PC-9 (cell line): ENCODE data around the gene SLC16A14. TPM values are rescaled to one million over a fixed set of nuclear protein-coding genes. Genes with fewer than 3 reads are reported as not detected.

Experiments used
- BruUV-seq: library from RNA; stranded (reverse); fragments of 400-500 nt; replicated peaks from 2 replicates; lab custom pipeline; 2021; lab: Mats Ljungman, UMichigan
- CTCF ChIA-PET: fragments of 300-600 bp; sonication (Branson Sonifier 250); formaldehyde crosslinking; loops from one replicate; lab custom pipeline; 2022; ENCODE audit warnings: antibody characterized with exemption; lab: Charles Lee
- POLR2A ChIA-PET: fragments of 300-600 bp; sonication (Branson Sonifier 250); formaldehyde crosslinking; loops from one replicate; lab custom pipeline; 2022; ENCODE audit warnings: antibody characterized with exemption; ENCODE audit not compliant: unreplicated experiment; lab: Charles Lee
- DNase-seq, 2 experiments: peaks; one replicate each; pipeline versions ENCODE4 v3.0.0 to v3.0.0-alpha.2; 2015 to 2022; ENCODE audit warnings: mixed read lengths in 1 of 2
- H2AFZ ChIP-seq: fragments of 200-600 bp; sonication (generic); 2 replicates; pipeline ENCODE4 v1.8.1; 2017; ENCODE audit warnings: antibody characterized with exemption
- H3F3A ChIP-seq: fragments of 200-600 bp; sonication (generic); 2 replicates; pipeline ENCODE4 v1.8.1; 2017; ENCODE audit warnings: antibody characterized with exemption, mild to moderate bottlenecking, low read depth; ENCODE audit not compliant: insufficient read depth
- H3K27ac ChIP-seq: fragments of 200-600 bp; sonication (generic); 2 replicates; pipeline ENCODE4 v1.6.1; 2016; ENCODE audit warnings: mixed run types
- H3K27me3 ChIP-seq: fragments of 200-600 bp; sonication (generic); 2 replicates; pipeline ENCODE4 v1.6.1; 2016; ENCODE audit warnings: low read depth, mixed run types; ENCODE audit not compliant: insufficient read depth
- H3K36me3 ChIP-seq: fragments of 200-600 bp; sonication (generic); 2 replicates; pipeline ENCODE4 v1.6.1; 2016; ENCODE audit warnings: low read depth, mixed run types
- H3K4me1 ChIP-seq: fragments of 200-600 bp; sonication (generic); replicated peaks from 2 replicates; pipeline ENCODE4 v1.6.1; 2016; ENCODE audit warnings: mixed run types; ENCODE audit not compliant: insufficient read depth
- H3K4me2 ChIP-seq: fragments of 200-600 bp; sonication (generic); 2 replicates; pipeline ENCODE4 v1.6.1; 2017; ENCODE audit warnings: mixed run types
- H3K4me3 ChIP-seq: fragments of 200-600 bp; sonication (generic); 2 replicates; pipeline ENCODE4 v1.6.1; 2016; ENCODE audit warnings: mixed run types
- H3K79me2 ChIP-seq: fragments of 200-600 bp; sonication (generic); 2 replicates; pipeline ENCODE4 v1.6.1; 2017; ENCODE audit warnings: low read depth, mixed run types
- H3K9me2 ChIP-seq: fragments of 200-600 bp; sonication (generic); 2 replicates; pipeline ENCODE4 v1.8.1; 2017; ENCODE audit warnings: mild to moderate bottlenecking; ENCODE audit not compliant: insufficient read depth
- H3K9me3 ChIP-seq: fragments of 200-600 bp; sonication (generic); 2 replicates; pipeline ENCODE4 v1.8.1; 2016; ENCODE audit warnings: low read depth; ENCODE audit not compliant: insufficient read depth
- H4K20me1 ChIP-seq: fragments of 200-600 bp; sonication (generic); 2 replicates; pipeline ENCODE4 v1.8.1; 2017; ENCODE audit not compliant: insufficient read depth
- EZH2 ChIP-seq: fragments of 200-600 bp; sonication (generic); IDR thresholded peaks from 2 replicates; pipeline ENCODE4 v1.8.0; 2017; ENCODE audit warnings: antibody characterized with exemption, low read depth
- intact Hi-C: fragments of 100-400 bp; cut with micrococcal nuclease; formaldehyde crosslinking; loops from one replicate; pipeline ENCODE4 v1.10.0; 2022; ENCODE audit not compliant: unreplicated experiment
- total RNA-seq: library from RNA; stranded (reverse); gene quantifications from 2 replicates; pipeline ENCODE4 v1.2.3, GENCODE V29; 2021
- TF ChIP-seq, protein P1 (sequence below): fragments of 200-600 bp; sonication (generic); conservative IDR thresholded peaks from 2 replicates; pipeline ENCODE4 v1.6.1; 2017; ENCODE audit warnings: mixed run types, antibody characterized with exemption, mild to moderate bottlenecking, moderate library complexity

The SLC16A14 gene
- total RNA-seq, 1 experiment from 2014 or later: 0.57 TPM

DNA sequence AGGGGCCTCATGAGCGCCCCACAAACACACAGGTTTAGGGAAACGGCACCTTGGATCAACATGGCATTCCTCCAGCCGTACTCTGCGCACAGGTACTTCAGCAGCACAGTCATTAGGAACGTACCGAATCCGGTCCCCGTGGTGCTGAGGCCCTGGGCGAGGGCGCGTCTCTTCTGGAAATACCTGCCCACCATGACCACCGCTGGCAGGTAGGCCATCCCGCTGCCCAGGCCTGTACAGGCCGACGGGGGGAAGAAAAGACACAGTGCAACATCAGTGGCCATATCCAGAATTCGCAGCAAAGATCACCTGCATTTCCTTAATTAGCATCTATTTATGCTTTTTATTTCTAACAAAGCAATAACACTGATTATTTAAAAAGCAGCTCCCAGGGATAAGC, 22.2 kb downstream of the SLC16A14 start:
- BruUV-seq: no TSS peak
- no peak overlapping the region for H3K27ac ChIP-seq
- no peaks in the 10 kb centered on the region for H4K20me1 ChIP-seq
- H3F3A ChIP-seq: no peaks in the 10 kb centered on the region
- ChIA-PET POLR2A (no interaction called here), CTCF (no interaction called here)
- H3K9me3 ChIP-seq: no peaks in the 10 kb centered on the region
- no peaks in the 10 kb centered on the region for H3K9me2 ChIP-seq
- TF ChIP-seq, protein P1, sequence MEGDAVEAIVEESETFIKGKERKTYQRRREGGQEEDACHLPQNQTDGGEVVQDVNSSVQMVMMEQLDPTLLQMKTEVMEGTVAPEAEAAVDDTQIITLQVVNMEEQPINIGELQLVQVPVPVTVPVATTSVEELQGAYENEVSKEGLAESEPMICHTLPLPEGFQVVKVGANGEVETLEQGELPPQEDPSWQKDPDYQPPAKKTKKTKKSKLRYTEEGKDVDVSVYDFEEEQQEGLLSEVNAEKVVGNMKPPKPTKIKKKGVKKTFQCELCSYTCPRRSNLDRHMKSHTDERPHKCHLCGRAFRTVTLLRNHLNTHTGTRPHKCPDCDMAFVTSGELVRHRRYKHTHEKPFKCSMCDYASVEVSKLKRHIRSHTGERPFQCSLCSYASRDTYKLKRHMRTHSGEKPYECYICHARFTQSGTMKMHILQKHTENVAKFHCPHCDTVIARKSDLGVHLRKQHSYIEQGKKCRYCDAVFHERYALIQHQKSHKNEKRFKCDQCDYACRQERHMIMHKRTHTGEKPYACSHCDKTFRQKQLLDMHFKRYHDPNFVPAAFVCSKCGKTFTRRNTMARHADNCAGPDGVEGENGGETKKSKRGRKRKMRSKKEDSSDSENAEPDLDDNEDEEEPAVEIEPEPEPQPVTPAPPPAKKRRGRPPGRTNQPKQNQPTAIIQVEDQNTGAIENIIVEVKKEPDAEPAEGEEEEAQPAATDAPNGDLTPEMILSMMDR: no peak
- intact Hi-C loops: no loop called here
- H3K4me3 ChIP-seq: no peak overlapping the region
- no peaks in the 10 kb centered on the region for H3K79me2 ChIP-seq
- H3K36me3 ChIP-seq: no peaks in the 10 kb centered on the region
- H3K27me3 ChIP-seq: no peaks in the 10 kb centered on the region
- H3K4me2 ChIP-seq: no peak overlapping the region
- no peak overlapping the region for H2AFZ ChIP-seq
- DNase-seq: no peak
- no peaks in the 10 kb centered on the region for H3K4me1 ChIP-seq

DNA sequence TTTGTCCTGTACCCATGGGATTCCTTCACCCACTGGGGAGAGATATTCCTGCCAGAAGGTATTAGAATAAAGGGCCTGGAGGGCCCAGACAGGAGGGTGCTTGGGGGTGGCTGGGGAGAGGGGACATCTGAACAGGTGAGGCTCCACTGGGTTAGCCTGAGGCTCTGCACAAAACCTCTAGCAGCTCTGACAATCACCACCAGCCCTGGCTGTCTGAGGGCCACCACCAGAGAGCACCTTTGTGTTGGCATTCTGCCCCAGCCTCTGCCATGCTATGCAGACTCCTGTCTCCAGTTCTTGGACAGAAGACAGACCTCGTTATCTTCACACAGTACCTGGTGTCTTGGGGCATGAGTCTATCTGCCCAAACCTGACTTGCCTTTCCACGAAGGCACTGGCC, 25.3 kb downstream of the SLC16A14 start:
- DNase-seq: no peak
- H3K4me2 ChIP-seq: no peak overlapping the region
- no peaks in the 10 kb centered on the region for H3K79me2 ChIP-seq
- ChIA-PET POLR2A (no interaction called here), CTCF (no interaction called here)
- no peak overlapping the region for H2AFZ ChIP-seq
- intact Hi-C loops: no loop called here
- H3K36me3 ChIP-seq: no peaks in the 10 kb centered on the region
- H3K4me1 ChIP-seq: no peaks in the 10 kb centered on the region
- H3K4me3 ChIP-seq: no peak overlapping the region
- no TSS peak for BruUV-seq
- no peaks in the 10 kb centered on the region for H3K9me3 ChIP-seq
- H3F3A ChIP-seq: no peaks in the 10 kb centered on the region
- H3K9me2 ChIP-seq: no peaks in the 10 kb centered on the region
- TF ChIP-seq EZH2: no peak
- TF ChIP-seq, protein P1: no peak
- H4K20me1 ChIP-seq: no peaks in the 10 kb centered on the region
- no peak overlapping the region for H3K27ac ChIP-seq
- no peaks in the 10 kb centered on the region for H3K27me3 ChIP-seq

DNA sequence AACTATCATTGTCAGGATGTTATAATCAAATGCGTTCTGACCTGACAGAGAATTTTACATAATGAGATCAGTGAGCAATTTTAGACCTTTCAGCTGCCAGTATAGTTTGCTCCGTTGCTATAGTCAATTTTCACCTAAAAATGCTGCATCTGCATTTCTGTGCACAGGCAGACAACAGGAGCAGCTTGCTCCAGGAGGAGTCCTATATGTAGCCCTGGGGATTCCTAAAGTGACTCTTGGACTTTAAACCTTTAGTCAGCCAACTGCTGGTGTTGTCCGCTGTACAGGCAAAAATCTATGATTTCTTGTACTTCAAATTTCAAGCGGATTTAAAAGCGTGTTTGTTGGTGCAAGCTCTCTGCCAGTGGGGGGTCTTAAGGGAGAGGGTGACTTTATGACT, 25.7 kb downstream of the SLC16A14 start:
- Histone ChIP-seq H3K79me2 (no peaks in the 10 kb centered on the region), H3K9me2 (no peaks in the 10 kb centered on the region), H3F3A (no peaks in the 10 kb centered on the region), H2AFZ (no peak overlapping the region), H3K4me1 (no peaks in the 10 kb centered on the region), H3K27ac (no peak overlapping the region), H3K4me2 (no peak overlapping the region), H3K36me3 (no peaks in the 10 kb centered on the region), H3K4me3 (no peak overlapping the region), H4K20me1 (no peaks in the 10 kb centered on the region), H3K27me3 (no peaks in the 10 kb centered on the region), H3K9me3 (no peaks in the 10 kb centered on the region)
- DNase-seq: no peak
- TF ChIP-seq EZH2: no peak
- TF ChIP-seq, protein P1: no peak
- POLR2A ChIA-PET: no interaction called here
- intact Hi-C loops: no loop called here
- no TSS peak for BruUV-seq
- CTCF ChIA-PET: no interaction called here
